Adipocyte (in vitro differentiated cells): ENCODE data around the gene CROCC.
"Not testable (repeated sequence)": the region's sequence is repeated elsewhere in the genome, so short reads cannot be mapped to it uniquely, and the experiment has no call there.

Experiments
- DNase-seq: peaks from one replicate; pipeline ENCODE4 v3.0.0-alpha.2; 2015; ENCODE audit warnings: low read depth
- H3K27me3 ChIP-seq: replicated peaks from 2 replicates; pipeline ENCODE4 v1.7.0; 2013; ENCODE audit warnings: mild to moderate bottlenecking, low read length, moderate library complexity; ENCODE audit not compliant: control insufficient read depth, insufficient read depth
- H3K36me3 ChIP-seq: 2 replicates; pipeline ENCODE4 v1.7.0; 2013; ENCODE audit warnings: low read length, mild to moderate bottlenecking, moderate library complexity; ENCODE audit not compliant: control insufficient read depth, insufficient read depth, severe bottlenecking
- H3K4me1 ChIP-seq: 2 replicates; pipeline ENCODE4 v1.7.0; 2013; ENCODE audit warnings: mild to moderate bottlenecking, low read length, moderate library complexity; ENCODE audit not compliant: control insufficient read depth, insufficient read depth
- H3K4me3 ChIP-seq: 2 replicates; pipeline ENCODE4 v1.7.0; 2013; ENCODE audit warnings: mild to moderate bottlenecking, low read length, moderate library complexity
- H3K9ac ChIP-seq: 2 replicates; pipeline ENCODE4 v1.7.0; 2013; ENCODE audit warnings: mild to moderate bottlenecking, low read length, moderate library complexity
- H3K9me3 ChIP-seq: 2 replicates; pipeline ENCODE4 v1.7.0; 2013; ENCODE audit warnings: mild to moderate bottlenecking, low read length, moderate library complexity; ENCODE audit not compliant: control insufficient read depth

Gene CROCC

GRCh38 chr1:16888860-16889816 lies 32.6 kb upstream of the CROCC start:
- Histone ChIP-seq H3K9ac (peak overlapping the region; percentile 87), H3K27me3 (no peaks in the 10 kb centered on the region), H3K4me3 (peak overlapping the region; percentile 89), H3K4me1 (no peaks in the 10 kb centered on the region), H3K9me3 (no peaks in the 10 kb centered on the region), H3K36me3 (no peaks in the 10 kb centered on the region)
- peak; percentile 54 for DNase-seq

- not testable (repeated sequence) for H3K4me1 ChIP-seq, H3K36me3 ChIP-seq, H3K27me3 ChIP-seq, H3K9ac ChIP-seq, H3K9me3 ChIP-seq, H3K4me3 ChIP-seq, DNase-seq
Observed at GRCh38 chr1:16890539-16891021, 31.2 kb upstream of the CROCC start.

- H3K4me1 ChIP-seq, H3K9ac ChIP-seq, H3K36me3 ChIP-seq, DNase-seq, H3K27me3 ChIP-seq, H3K9me3 ChIP-seq, H3K4me3 ChIP-seq: not testable (repeated sequence)
Observed at GRCh38 chr1:16891057-16891456, 30.7 kb upstream of the CROCC start.

- not testable (repeated sequence) for H3K9ac ChIP-seq, H3K36me3 ChIP-seq, H3K4me1 ChIP-seq, H3K27me3 ChIP-seq, DNase-seq, H3K4me3 ChIP-seq, H3K9me3 ChIP-seq
Observed at GRCh38 chr1:16892978-16893525, 28.7 kb upstream of the CROCC start.

- H3K36me3 ChIP-seq, H3K9ac ChIP-seq, H3K9me3 ChIP-seq, H3K4me3 ChIP-seq, DNase-seq, H3K4me1 ChIP-seq, H3K27me3 ChIP-seq: not testable (repeated sequence)
Observed at GRCh38 chr1:16893796-16894195, 27.9 kb upstream of the CROCC start.

- not testable (repeated sequence) for H3K36me3 ChIP-seq, H3K9ac ChIP-seq, DNase-seq, H3K27me3 ChIP-seq, H3K4me3 ChIP-seq, H3K9me3 ChIP-seq, H3K4me1 ChIP-seq
Observed at GRCh38 chr1:16894338-16894737, 27.4 kb upstream of the CROCC start.

- DNase-seq, H3K9me3 ChIP-seq, H3K27me3 ChIP-seq, H3K36me3 ChIP-seq, H3K4me1 ChIP-seq: not testable (repeated sequence)
- H3K9ac ChIP-seq: peak overlapping the region; percentile 42
- peak overlapping the region; percentile 27 for H3K4me3 ChIP-seq
Observed at GRCh38 chr1:16895233-16895597, 26.5 kb upstream of the CROCC start.

GRCh38 chr1:16895598-16896315 lies 26.0 kb upstream of the CROCC start, which contains the start of gene RNU1-2:
TSS of gene RNU1-2 (plus strand) at chr1:16895980.
- H3K9me3 ChIP-seq, H3K27me3 ChIP-seq, H3K4me1 ChIP-seq, H3K36me3 ChIP-seq: not testable (repeated sequence)
- peak; percentile 96 for DNase-seq
- peak within 1 kb of the TSS; percentile 75 for H3K9ac ChIP-seq
- peak within 1 kb of the TSS; percentile 44 for H3K4me3 ChIP-seq

GRCh38 chr1:16896316-16897055 lies 25.2 kb upstream of the CROCC start:
- not testable (repeated sequence) for H3K4me1 ChIP-seq, H3K36me3 ChIP-seq, H3K9me3 ChIP-seq, H3K27me3 ChIP-seq
- DNase-seq: peak; percentile 70
- Histone ChIP-seq H3K4me3 (peak overlapping the region; percentile 44), H3K9ac (peak overlapping the region; percentile 42)

- not testable (repeated sequence) for H3K36me3 ChIP-seq, H3K9ac ChIP-seq, H3K9me3 ChIP-seq, H3K27me3 ChIP-seq, DNase-seq, H3K4me3 ChIP-seq, H3K4me1 ChIP-seq
Observed at GRCh38 chr1:16897653-16898052, 24.1 kb upstream of the CROCC start.

GRCh38 chr1:16898298-16898697 lies 23.4 kb upstream of the CROCC start:
- H3K9ac ChIP-seq, H3K36me3 ChIP-seq, H3K4me1 ChIP-seq, H3K9me3 ChIP-seq, H3K4me3 ChIP-seq, DNase-seq, H3K27me3 ChIP-seq: not testable (repeated sequence)
